GM19238 (cell line): ENCODE results near the gene GIT1.

Source experiments
- DNase-seq: peaks from one replicate; pipeline ENCODE4 v3.0.0; 2011; ENCODE audit warnings: low spot score; ENCODE audit not compliant: insufficient read length

Gene GIT1

GRCh38 chr17:29594519-29595090 lies 5.2 kb upstream of the GIT1 start:
- DNase-seq, result no peak

GRCh38 chr17:29593591-29594518 lies 4.4 kb upstream of the GIT1 start:
- no peak for DNase-seq

GRCh38 chr17:29592850-29593551 lies 3.6 kb upstream of the GIT1 start, which contains the start of gene ANKRD13B:
Gene ANKRD13B, plus strand, starts transcription at chr17:29593132. Its CDS starts 490 bp downstream, at chr17:29593622.
- DNase-seq, result no peak

DNA sequence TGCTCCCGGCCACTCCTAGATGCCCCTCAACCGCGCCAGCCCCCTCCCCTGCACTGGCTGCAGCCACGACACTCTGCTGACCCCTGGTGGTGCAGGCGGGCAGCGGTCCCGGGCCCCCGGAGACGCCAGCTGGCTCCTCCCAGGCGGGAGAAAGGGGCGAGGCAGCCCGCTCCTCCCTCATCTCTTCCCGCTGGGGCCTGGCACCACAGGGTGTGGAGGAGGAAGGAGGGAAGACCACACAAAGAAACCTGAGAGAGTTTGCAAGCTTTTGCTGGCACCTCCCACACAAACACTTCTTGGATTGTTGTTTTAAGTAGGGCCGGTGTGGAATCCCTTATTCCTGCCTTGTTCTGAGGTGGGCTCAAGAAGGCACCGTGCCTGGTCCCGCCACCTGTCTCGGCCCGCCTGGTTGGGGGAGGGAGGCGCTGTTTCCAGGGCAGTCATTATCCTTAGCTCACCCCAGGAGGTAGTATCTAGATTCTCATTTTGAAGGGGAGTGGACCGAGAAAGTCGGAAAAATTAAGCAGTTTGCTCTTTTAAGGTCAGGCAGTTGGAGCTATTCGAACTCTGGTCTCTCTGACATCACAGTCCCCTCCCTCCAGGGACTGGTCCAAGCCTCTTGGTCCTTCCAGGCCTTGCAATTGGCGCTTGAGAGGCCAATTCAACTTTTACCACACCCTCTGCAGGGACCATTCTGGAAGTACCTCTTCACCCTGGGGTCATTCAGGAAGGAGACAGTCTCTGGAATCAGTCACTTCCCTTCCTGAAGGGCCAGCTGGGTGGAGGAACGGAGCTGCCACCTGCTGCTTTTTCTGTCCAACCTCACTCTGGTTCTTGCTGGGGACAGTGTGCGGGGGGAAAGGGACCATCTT lies 2.5 kb upstream of the GIT1 start:
- DNase-seq, result peak; percentile 89

DNA sequence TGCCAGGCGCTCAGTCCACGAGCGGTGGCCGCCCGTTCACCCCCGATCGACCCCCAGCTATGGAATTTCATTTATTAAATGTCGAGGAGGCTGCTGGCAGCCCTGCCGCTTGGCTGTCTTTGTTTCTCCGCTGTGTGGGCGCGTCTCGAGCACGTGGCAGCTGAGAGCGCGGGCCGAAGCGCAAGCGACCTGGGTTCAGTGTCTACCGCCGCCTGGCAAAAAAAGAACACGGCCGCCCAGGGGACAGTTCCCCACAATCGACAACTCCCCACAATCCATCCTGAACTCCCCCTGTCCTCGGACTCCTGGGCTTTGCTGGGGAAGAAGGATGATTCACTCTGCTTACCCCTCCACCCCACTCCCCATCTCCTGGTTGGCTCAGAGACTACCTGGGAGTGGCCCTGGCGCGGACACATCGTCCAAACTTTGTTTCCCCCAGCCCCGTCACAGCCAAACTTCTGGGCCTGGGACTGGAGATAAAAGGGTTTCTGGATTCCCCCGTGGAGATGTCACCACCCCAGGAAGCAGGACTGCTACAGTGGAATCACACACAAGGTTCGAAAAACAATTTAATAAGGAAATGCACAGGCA lies 1.8 kb upstream of the GIT1 start:
- DNase-seq, result no peak

DNA sequence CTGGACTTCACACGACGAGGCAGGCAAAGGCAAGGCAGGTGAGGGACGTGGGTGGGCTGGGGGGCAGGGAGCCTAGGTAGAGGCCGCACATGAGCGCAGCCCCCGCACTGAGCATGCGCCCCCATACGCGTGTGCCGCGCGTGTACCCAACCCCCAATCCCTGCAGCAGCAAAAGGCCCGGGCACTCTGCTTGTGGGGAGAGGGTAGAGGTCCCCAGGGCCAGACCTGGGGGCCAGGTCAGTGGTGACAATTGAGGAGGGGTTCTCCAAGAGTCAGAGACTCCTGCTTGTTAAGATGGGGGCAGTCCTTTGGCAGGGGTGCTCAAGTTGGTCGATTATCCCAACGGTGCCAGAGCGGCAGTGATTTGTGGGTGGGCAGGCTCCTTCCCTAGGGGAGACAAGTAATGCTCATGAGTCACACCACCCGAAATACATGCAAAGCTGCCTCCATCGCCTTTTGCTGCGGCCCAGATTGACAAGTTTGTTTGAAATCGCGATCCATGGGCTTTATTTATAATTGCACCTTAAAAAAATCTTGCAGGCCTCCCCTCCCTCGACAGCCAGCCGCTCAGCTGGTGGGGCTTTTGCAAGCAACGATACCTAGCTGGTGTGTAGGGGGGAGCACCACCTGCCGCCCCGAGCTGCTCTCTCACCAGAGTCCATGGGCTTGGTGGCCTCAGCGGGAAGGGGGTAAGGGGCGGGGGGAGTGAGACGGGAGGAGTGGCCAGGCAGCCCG lies 1.1 kb upstream of the GIT1 start:
- no peak for DNase-seq

DNA sequence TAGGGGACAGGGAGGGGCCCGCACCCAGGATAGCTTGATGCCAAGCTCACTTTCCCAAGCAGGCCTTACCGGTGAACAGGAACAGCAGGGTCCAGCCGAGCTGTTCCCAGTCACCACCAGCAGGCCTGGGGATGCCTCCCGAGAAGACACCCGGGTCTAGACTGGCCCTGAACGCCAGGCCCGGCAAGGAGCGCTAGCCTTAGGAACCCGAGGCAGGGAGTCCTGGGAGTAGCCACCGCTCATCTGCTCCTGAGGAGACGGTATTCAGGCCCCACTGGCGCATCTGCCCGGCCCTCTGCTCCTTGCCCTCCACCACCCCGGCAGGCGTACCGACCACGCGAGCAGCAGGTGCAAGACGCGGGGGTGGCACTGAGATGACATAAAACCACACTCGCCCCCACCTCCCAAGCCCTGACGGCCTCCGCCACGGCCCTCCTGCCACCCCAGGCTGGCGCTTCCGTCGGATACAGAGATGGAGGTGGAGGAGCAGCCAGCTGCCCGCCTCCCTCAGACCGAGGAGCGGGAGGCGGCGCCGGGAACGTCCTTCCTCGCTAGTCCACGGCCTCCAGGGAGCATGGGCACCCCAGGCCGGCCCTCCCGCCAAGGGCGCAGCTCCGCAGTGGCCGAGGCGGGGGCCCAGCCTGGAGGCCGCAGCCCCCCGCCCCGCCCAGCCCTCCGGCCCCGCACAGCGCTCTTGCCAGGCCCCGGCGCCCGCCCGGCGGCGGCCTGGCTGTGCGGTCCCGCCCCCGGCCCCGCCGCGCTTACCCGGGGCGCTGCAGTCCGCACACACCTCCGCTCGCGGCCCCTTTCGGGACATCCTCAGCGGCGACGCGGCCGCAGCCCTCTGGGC lies 661 bp downstream of the GIT1 start:
- no peak for DNase-seq

GRCh38 chr17:29588017-29588561 lies 1.4 kb downstream of the GIT1 start:
- no peak for DNase-seq

GRCh38 chr17:29587591-29587990 lies 1.9 kb downstream of the GIT1 start:
- no peak for DNase-seq

DNA sequence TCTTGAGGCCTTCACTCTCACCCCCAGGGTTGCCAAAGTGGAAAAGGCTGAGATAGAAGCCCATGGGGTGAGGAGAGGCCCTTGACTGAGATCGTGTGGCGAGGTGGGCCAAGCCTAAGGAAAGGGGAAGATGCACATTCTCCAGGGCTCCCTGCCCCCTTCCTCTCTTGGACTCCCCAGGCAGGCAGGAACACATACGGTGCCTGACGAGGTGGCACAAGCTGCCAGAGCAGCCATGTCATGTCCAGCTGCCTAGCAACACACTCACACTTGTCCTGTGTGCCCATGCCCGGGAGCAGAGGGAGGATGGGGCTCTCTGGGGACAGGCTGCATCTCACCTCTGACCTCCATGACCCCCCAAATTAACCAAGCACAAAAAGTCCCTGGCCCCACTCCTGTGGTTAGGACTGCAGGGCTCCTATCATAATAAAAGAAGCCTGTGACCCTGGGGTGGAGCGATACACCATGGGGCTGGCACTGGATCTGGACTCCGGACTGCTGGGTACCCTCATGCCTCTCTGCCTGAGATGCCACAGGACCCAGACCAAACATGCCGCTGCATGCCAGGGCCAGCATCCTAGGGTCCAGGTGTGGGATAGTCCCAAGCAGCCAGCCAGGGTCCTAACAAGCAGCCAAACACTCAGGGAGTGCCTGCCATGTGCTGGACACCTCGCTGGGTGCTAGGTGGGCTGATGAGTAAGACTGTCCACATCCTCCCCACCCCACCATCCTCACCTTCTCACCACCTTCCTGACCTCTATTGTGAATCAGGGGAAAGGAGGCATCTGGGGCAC lies 2.6 kb downstream of the GIT1 start:
- DNase-seq, result no peak

DNA sequence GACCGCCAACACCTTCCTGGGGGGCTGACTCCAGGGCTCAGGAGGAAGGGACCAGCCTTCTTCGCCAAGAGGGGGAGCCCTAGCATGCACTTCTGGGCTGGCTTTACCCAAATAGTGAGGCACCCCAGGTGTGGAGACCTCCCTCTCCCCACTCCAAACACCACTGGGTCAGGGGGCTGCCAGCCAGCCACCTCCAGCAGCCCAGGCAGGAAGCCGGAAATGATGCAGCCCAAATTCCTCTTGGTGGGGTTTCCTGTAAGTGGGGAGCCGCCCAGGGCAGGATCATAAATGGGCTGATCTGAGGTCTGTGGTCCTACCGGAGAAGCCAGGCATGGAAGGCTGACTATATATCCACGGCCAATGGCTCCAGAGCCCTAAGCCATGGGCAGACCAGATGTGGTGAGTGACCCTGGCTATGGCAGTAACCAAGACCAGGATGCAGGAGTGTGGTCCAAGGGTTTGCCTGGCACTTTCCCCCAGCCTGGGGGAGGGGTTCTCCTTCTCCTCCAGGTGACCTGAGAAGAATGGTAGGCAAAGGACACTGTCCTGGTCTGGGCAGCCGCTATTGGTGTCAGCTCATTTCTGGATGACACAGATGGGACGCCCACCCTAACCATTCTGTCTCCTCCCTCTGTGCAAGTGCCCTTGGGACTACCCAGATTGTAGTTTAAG lies 4.2 kb downstream of the GIT1 start:
- no peak for DNase-seq

- DNase-seq, result no peak
Observed at GRCh38 chr17:29584452-29585079, 4.9 kb downstream of the GIT1 start.

- DNase-seq, result no peak
Observed at GRCh38 chr17:29583324-29584248, 5.9 kb downstream of the GIT1 start.

GRCh38 chr17:29582772-29583171 lies 6.7 kb downstream of the GIT1 start:
- no peak for DNase-seq

DNA sequence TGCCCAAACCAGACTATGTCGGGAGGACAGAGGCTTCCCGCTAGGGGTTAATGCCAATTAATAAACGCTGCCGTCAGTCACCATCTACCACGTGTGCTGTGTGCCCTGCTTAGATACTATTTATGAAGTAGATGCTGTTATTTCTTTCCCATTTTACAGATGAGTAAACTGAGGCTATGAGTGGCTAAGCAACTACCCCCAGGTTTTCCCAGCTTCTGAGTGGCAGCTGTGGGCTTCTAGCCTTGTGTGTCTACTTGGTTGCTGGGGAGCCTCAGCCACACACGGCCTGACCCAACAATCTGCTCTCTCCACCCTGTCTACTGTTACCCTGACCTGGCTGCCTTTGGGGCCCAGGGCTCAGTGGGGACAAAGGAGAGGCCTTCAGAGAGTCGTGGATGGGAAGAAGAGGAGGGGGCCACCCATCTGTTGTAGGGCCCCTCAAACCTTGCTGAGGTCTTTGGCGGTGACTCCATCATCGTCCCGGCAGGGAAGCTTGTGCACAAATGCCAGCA lies 7.1 kb downstream of the GIT1 start:
- no peak for DNase-seq
